HL-60/S4 treated with phorbol 12-myristate 13-acetate at 8.2 ng/mL for 4 days and 3 days (cell line): ENCODE results near the gene IL12A.

Experiments
- in situ Hi-C: fragments of 300-500 bp; cut with MboI; formaldehyde crosslinking; loops from 2 replicates; pipeline ENCODE4 v1.15.0; 2022; ENCODE audit warnings: low sequenced_read_pairs

Gene IL12A

GRCh38 chr3:160023476-160023875 is 34.8 kb downstream of the IL12A start:
- in situ Hi-C loops = no loop called here

GRCh38 chr3:160027541-160028195 is 39.0 kb downstream of the IL12A start:
- in situ Hi-C loops = no loop called here

DNA sequence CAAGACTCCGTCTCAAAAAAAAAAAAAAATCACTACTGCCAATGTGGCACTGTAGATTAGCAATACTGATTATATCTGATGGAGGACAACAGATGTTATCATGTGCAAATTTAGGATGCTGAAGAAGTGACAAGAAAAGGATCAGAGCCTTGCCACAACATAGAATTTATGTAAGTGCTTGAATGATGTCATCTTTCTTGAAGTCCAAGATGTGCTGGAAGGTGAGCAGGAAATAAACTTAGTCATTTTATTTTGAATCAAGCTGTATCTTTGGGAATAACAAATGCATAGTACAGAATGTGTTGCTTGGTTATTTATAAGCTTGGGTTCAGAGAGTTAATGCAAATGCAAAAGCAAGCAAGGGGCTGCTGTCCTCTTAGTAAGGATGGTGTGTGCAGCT is 47.1 kb downstream of the IL12A start:
- in situ Hi-C loops = loop anchor here (10.0 kb wide), 1 partner anchor 379 kb away; no protein-coding TSS in a partner anchor

DNA sequence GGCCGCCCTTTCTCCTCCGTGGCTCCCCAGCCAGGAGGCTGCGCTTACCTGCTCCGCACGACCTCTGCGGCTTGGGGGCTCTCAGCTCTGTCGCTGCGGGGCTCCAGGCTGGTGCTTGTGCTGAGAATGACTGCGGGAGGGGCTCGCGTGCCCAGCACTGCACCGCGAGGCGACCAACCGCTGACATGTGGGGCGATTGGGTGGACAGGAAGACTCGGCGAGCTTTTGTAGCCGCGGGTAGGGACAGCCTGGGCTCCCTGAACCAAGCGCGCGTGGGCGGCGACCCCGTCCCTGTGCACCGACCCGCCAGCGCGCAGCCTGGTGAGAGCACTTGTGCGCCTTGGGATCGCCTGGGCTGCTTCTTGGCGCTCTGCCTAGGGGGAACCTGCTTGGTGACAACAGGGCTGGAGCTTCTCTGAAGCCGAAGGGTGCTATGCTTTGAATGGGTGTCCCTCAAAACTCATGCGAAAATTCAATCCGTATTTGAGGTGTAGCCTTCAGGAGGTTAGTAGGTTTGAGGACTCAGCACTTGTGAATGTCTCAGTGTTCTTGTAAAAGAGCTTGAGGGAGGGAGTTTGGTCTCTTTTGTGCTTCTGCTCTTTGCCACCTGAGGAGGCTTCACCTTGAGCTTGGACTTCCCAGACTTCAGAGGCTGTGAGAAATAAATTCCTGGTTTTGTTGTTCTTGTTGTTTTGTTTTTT is 50.4 kb downstream of the IL12A start:
- in situ Hi-C loops = loop anchor here (10.0 kb wide), 1 partner anchor 376 kb away; no protein-coding TSS in a partner anchor

- in situ Hi-C loops = no loop called here
Observed at GRCh38 chr3:160040181-160040580, 51.5 kb downstream of the IL12A start.

DNA sequence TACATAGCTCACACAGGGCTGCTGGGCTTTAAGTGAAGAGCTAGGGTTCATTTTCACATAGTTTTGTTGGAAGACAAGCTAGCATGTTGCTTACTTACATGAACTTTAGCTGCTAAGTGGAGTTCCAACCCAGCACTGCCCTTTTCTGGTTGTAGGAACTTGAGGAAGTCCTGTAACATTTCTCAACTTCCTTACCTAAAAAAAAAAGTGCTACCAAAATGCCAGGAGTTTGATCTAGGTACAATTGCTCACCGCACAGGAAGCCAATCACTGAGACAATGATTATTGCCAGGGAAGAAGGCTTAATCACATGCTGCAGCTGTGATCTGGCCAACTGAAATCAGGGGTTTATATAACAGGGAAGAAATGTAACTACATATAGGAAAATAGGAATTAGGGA is 52.8 kb downstream of the IL12A start:
- in situ Hi-C loops = no loop called here

GRCh38 chr3:160044121-160044520 is 55.5 kb downstream of the IL12A start:
- in situ Hi-C loops = no loop called here
